Measurements from ENCODE around the gene ANKRD36. TPM values are rescaled to one million over a fixed set of nuclear protein-coding genes. Genes with fewer than 3 reads are reported as not detected.

The ANKRD36 gene
- total and polyA plus RNA-seq, 10 of the 15 experiments (the other 5 are each of a cell fraction or from before 2014, with no cell fraction given) = 8.1 to 19.5 (median 13.0) TPM

GRCh38 chr2:97267411-97268074 lies 154.6 kb downstream of the ANKRD36 start:
- RAD21 ChIA-PET (ENCODE audit: unreplicated experiment) = no interaction called here
- ATAC-seq = no peak

More at GRCh38 chr2:97267411-97268074, 154.6 kb downstream of the ANKRD36 start:
- SMC1A ChIA-PET (ENCODE audit: uncharacterized antibody, unreplicated experiment) = no interaction called here
- no peak overlapping the region for H3K9ac ChIP-seq (ENCODE audit: control insufficient read depth, insufficient read depth, low read length)
- no peak for FAIRE-seq
- H3K36me3 ChIP-seq (ENCODE audit: control insufficient read depth in 2 of 2, insufficient read depth in 2 of 2, low read length in 1 of 2) = no peaks in the 10 kb centered on the region
- in situ Hi-C loops (cut with MboI) (no loop called here), intact Hi-C loops (cut with micrococcal nuclease; ENCODE audit: unreplicated experiment) (no loop called here)
- no peak for DNase-seq (ENCODE audit: low read depth, low spot score)
- H4K20me1 ChIP-seq (ENCODE audit: control insufficient read depth, insufficient read depth) = no peaks in the 10 kb centered on the region
- H3K79me2 ChIP-seq (ENCODE audit: control insufficient read depth, insufficient read depth, low read length) = no peaks in the 10 kb centered on the region
- no peaks in the 10 kb centered on the region for H3K4me1 ChIP-seq (ENCODE audit: control insufficient read depth, insufficient read depth, low read length)
- TF ChIP-seq HDAC6 (IDR thresholded peaks at IDR 0.05; ENCODE audit: unreplicated experiment) = no peak
- no peak for TF ChIP-seq CEBPB (IDR thresholded peaks at IDR 0.05; ENCODE audit: borderline replicate concordance in 1 of 2, low read depth in 2 of 2, low read length in 2 of 2)
- no peak for TF ChIP-seq TAF1 (IDR thresholded peaks at IDR 0.05; ENCODE audit: borderline replicate concordance, low read depth, low read length)
- no peak for TF ChIP-seq RELB (IDR thresholded peaks at IDR 0.05; ENCODE audit: low read depth)
- TF ChIP-seq PBX3 (IDR thresholded peaks at IDR 0.05; ENCODE audit: insufficient replicate concordance, low read depth, low read length) = no peak
- TF ChIP-seq TCF12 (IDR thresholded peaks at IDR 0.05; ENCODE audit: low read depth, low read length) = no peak
- no peak for TF ChIP-seq SMARCA5 (IDR thresholded peaks at IDR 0.05)
- no peak for TF ChIP-seq MAX (IDR thresholded peaks at IDR 0.05; ENCODE audit: low read depth, low read length)
- no peak for TF ChIP-seq SP1 (IDR thresholded peaks at IDR 0.05; ENCODE audit: low read depth, low read length)
- TF ChIP-seq PML (IDR thresholded peaks at IDR 0.05; ENCODE audit: low read length) = no peak
- TF ChIP-seq MTA2 (IDR thresholded peaks at IDR 0.05; ENCODE audit: low read depth) = no peak
- TF ChIP-seq RBBP5 (conservative IDR thresholded peaks at IDR 0.05) = no peak
- no peak for TF ChIP-seq SKIL (IDR thresholded peaks at IDR 0.05; ENCODE audit: low read depth, poor library complexity, severe bottlenecking)
- no peak for TF ChIP-seq ZNF24 (IDR thresholded peaks at IDR 0.05)
- TF ChIP-seq SMAD1 (IDR thresholded peaks at IDR 0.05; ENCODE audit: low read depth, partially characterized antibody) = no peak
- no peak for TF ChIP-seq E2F4 (IDR thresholded peaks at IDR 0.05; ENCODE audit: low read depth, low read length)
- no peak for TF ChIP-seq SMAD5 (IDR thresholded peaks at IDR 0.05; ENCODE audit: low read depth)
- 91% methylated on average over 10 of the region's 10 CpGs for WGBS (ENCODE audit: insufficient coverage, insufficient replicate concordance, low lambda C conversion rate, missing lambda C conversion rate)
- no peak overlapping the region for H3K4me3 ChIP-seq
- POLR2A ChIA-PET = no interaction called here
- H3K4me2 ChIP-seq (ENCODE audit: control insufficient read depth, insufficient read depth) = no peak overlapping the region
- CTCF ChIA-PET = no interaction called here
- H3K27ac ChIP-seq (ENCODE audit: control insufficient read depth, insufficient read depth) = no peak overlapping the region
- no peak overlapping the region for H2AFZ ChIP-seq (ENCODE audit: control insufficient read depth, low read depth, low read length)
- no TSS peak for BruUV-seq (replicated peaks)
- no peaks in the 10 kb centered on the region for H3K9me3 ChIP-seq (replicated peaks; ENCODE audit: control insufficient read depth, insufficient read depth, low read length)
- no peaks in the 10 kb centered on the region for H3K27me3 ChIP-seq (replicated peaks in 1 of 2; ENCODE audit: control insufficient read depth in 2 of 2, insufficient read depth in 2 of 2, low read length in 1 of 2)
